Lower lobe of right lung (tissue), 2 donors: Measurements from ENCODE around the gene SLC6A18. TPM values are rescaled to one million over a fixed set of nuclear protein-coding genes. Genes with fewer than 3 reads are reported as not detected.

Experiments
- ATAC-seq, 2 donors: fragments of 200-7000 bp; cut with Tn5 transposase; one replicate each; pipeline ENCODE4 v1.9.1; 2020 to 2022; ENCODE audit warnings: mild to moderate bottlenecking in 2 of 2, moderate library complexity in 2 of 2
- DNase-seq: peaks from one replicate; pipeline ENCODE4 v3.0.0-alpha.2; 2020
- H3K27ac ChIP-seq: fragments of 200-600 bp; one replicate; pipeline ENCODE4 v1.8.0; 2022
- H3K27me3 ChIP-seq: fragments of 200-600 bp; one replicate; pipeline ENCODE4 v1.8.0; 2022; ENCODE audit warnings: low read depth
- H3K36me3 ChIP-seq: fragments of 200-600 bp; one replicate; pipeline ENCODE4 v1.8.0; 2022; ENCODE audit warnings: mild to moderate bottlenecking
- H3K4me1 ChIP-seq: fragments of 200-600 bp; one replicate; pipeline ENCODE4 v1.8.0; 2022
- H3K4me3 ChIP-seq: fragments of 200-600 bp; one replicate; pipeline ENCODE4 v1.8.0; 2022; ENCODE audit warnings: mild to moderate bottlenecking
- H3K9me3 ChIP-seq: fragments of 200-600 bp; one replicate; pipeline ENCODE4 v1.8.0; 2022
- CTCF ChIP-seq: fragments of 200-600 bp; IDR thresholded peaks from one replicate; pipeline ENCODE4 v1.8.0; 2022; ENCODE audit warnings: antibody characterized with exemption, mild to moderate bottlenecking
- intact Hi-C: fragments of 100-400 bp; cut with DNase I; formaldehyde crosslinking; loops from one replicate; pipeline ENCODE4 v1.11.0; 2022
- total RNA-seq: library from RNA; stranded (reverse); fragmentation: NEBNext Ultra II Directional; extraction: Animal tissue kit (Norgen Biotek cat#: 25700); gene quantifications from one replicate; pipeline ENCODE4 v1.2.1, GENCODE V29; 2021
- donor health status: DM: no; HTN: yes; CAD: no; lungs with severe emphysema.

Gene SLC6A18
- total RNA-seq, 1 donor from 2014 or later: not detected

GRCh38 chr5:1216918-1217295 lies 8.3 kb upstream of the SLC6A18 start:
- Histone ChIP-seq H3K4me3 (no peak overlapping the region), H3K4me1 (no peaks in the 10 kb centered on the region), H3K9me3 (no peaks in the 10 kb centered on the region), H3K27ac (no peak overlapping the region), H3K27me3 (no peaks in the 10 kb centered on the region), H3K36me3 (no peaks in the 10 kb centered on the region)
- no peak for TF ChIP-seq CTCF
- DNase-seq (no peak), ATAC-seq (no peak)
- intact Hi-C loops: no loop called here

GRCh38 chr5:1217596-1218206 lies 7.5 kb upstream of the SLC6A18 start:
- no peak for DNase-seq
- no peak overlapping the region for H3K4me3 ChIP-seq
- H3K36me3 ChIP-seq: no peaks in the 10 kb centered on the region
- TF ChIP-seq CTCF: no peak
- H3K9me3 ChIP-seq: no peaks in the 10 kb centered on the region
- no peak overlapping the region for H3K27ac ChIP-seq
- H3K4me1 ChIP-seq: no peaks in the 10 kb centered on the region
- no peak for ATAC-seq
- intact Hi-C loops: no loop called here
- no peaks in the 10 kb centered on the region for H3K27me3 ChIP-seq

GRCh38 chr5:1218351-1219080 lies 6.7 kb upstream of the SLC6A18 start:
- no peaks in the 10 kb centered on the region for H3K27me3 ChIP-seq
- ATAC-seq: no peak
- intact Hi-C loops: no loop called here
- DNase-seq: no peak
- no peaks in the 10 kb centered on the region for H3K4me1 ChIP-seq
- H3K9me3 ChIP-seq: no peaks in the 10 kb centered on the region
- TF ChIP-seq CTCF: no peak
- no peak overlapping the region for H3K4me3 ChIP-seq
- no peaks in the 10 kb centered on the region for H3K36me3 ChIP-seq
- H3K27ac ChIP-seq: no peak overlapping the region

GRCh38 chr5:1219098-1219767 lies 5.9 kb upstream of the SLC6A18 start:
- no peak for ATAC-seq
- Histone ChIP-seq H3K4me1 (no peaks in the 10 kb centered on the region), H3K9me3 (no peaks in the 10 kb centered on the region), H3K4me3 (no peak overlapping the region), H3K27ac (no peak overlapping the region), H3K36me3 (no peaks in the 10 kb centered on the region), H3K27me3 (peaks cover 5% of the 10 kb centered on the region)
- intact Hi-C loops: no loop called here
- no peak for DNase-seq
- no peak for TF ChIP-seq CTCF

- H3K9me3 ChIP-seq: no peaks in the 10 kb centered on the region
- DNase-seq: no peak
- peaks cover 6% of the 10 kb centered on the region for H3K27me3 ChIP-seq
- TF ChIP-seq CTCF: no peak
- no peak overlapping the region for H3K27ac ChIP-seq
- no peak overlapping the region for H3K4me3 ChIP-seq
- H3K4me1 ChIP-seq: no peaks in the 10 kb centered on the region
- no peak for ATAC-seq
- intact Hi-C loops: no loop called here
- H3K36me3 ChIP-seq: no peaks in the 10 kb centered on the region
These were observed 5.4 kb upstream of the SLC6A18 start for GRCh38 chr5:1219768-1220100.
